ENCODE results near the gene OR52I2. TPM values are rescaled to one million over a fixed set of nuclear protein-coding genes. Genes with fewer than 3 reads are reported as not detected.

Gene OR52I2
- total RNA-seq, 3 donors from 2014 or later, result not detected

- Histone ChIP-seq H3K4me1 (ENCODE audit: low read depth) (no peaks in the 10 kb centered on the region), H3K36me3 (ENCODE audit: low read depth) (no peaks in the 10 kb centered on the region), H3K4me3 (no peak overlapping the region), H3K9me3 (no peaks in the 10 kb centered on the region)
- intact Hi-C loops (cut with DNase I, micrococcal nuclease), result no loop called here
- ATAC-seq (no peak), DNase-seq (no peak)
- TF ChIP-seq, protein P1, sequence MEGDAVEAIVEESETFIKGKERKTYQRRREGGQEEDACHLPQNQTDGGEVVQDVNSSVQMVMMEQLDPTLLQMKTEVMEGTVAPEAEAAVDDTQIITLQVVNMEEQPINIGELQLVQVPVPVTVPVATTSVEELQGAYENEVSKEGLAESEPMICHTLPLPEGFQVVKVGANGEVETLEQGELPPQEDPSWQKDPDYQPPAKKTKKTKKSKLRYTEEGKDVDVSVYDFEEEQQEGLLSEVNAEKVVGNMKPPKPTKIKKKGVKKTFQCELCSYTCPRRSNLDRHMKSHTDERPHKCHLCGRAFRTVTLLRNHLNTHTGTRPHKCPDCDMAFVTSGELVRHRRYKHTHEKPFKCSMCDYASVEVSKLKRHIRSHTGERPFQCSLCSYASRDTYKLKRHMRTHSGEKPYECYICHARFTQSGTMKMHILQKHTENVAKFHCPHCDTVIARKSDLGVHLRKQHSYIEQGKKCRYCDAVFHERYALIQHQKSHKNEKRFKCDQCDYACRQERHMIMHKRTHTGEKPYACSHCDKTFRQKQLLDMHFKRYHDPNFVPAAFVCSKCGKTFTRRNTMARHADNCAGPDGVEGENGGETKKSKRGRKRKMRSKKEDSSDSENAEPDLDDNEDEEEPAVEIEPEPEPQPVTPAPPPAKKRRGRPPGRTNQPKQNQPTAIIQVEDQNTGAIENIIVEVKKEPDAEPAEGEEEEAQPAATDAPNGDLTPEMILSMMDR (IDR thresholded peaks at IDR 0.05), result no peak
Observed at GRCh38 chr11:4641501-4641900, 60.0 kb downstream of the OR52I2 start.

DNA sequence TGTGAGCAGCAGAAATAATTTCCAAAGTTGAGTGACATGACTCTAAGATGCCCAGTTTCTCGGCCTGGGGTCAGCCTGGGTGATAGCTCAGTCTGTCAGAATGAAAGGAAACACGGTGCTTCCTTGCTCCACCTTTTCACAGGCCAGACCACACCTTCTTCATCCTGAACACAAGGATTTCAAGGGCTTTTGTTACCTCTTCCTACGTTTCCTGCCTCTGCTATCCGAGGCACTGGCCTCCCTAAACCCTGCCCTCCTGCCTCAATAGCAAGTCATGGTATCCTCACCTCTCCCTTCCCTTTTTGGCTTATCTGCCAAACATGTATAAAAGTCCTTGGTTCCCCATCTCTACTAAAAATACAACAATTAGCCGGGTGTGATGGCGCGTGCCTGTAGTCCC, 60.5 kb downstream of the OR52I2 start:
- DNase-seq, result no peak
- Histone ChIP-seq H3K9me3 (no peaks in the 10 kb centered on the region), H3K4me3 (no peak overlapping the region), H3K4me1 (ENCODE audit: low read depth) (no peaks in the 10 kb centered on the region), H3K36me3 (ENCODE audit: low read depth) (no peaks in the 10 kb centered on the region)
- ATAC-seq, result no peak
- TF ChIP-seq, protein P1 (IDR thresholded peaks at IDR 0.05), result no peak
- intact Hi-C loops (cut with DNase I, micrococcal nuclease), result no loop called here

Other genes with a start within 250 kb of the OR52I2 start
- not detected for gene OR52B4, start 213.4 kb upstream of the OR52I2 start, total RNA-seq
- 10 to 100 TPM; 26.0 to 32.6 (median 29.2) TPM for gene TRIM21, start 188.0 kb upstream of the OR52I2 start, total RNA-seq
- gene OR52K2, start 132.4 kb upstream of the OR52I2 start, total RNA-seq, result not detected
- gene OR52K1, start 99.1 kb upstream of the OR52I2 start, total RNA-seq, result not detected
- gene OR52M1, start 36.6 kb upstream of the OR52I2 start, total RNA-seq, result not detected
- not detected for gene OR52I1, start 12.3 kb downstream of the OR52I2 start, total RNA-seq
- gene TRIM68, start 26.5 kb downstream of the OR52I2 start, total RNA-seq, result 10 to 100 TPM; 17.6 to 21.7 (median 19.4) TPM
- not detected for gene OR51D1, start 55.7 kb downstream of the OR52I2 start, total RNA-seq
- gene OR51E1, start 62.2 kb downstream of the OR52I2 start, total RNA-seq, result under 1 TPM; 0.32 to 0.95 (median 0.67) TPM
- 10 to 100 TPM in 1 of 3 donors, 1 to 10 TPM in 1, under 1 TPM in 1; 0.46 to 11.0 (median 1.0) TPM for gene OR51E2, start 116.1 kb downstream of the OR52I2 start, total RNA-seq
- not detected for gene MMP26, start 123.0 kb downstream of the OR52I2 start, total RNA-seq
- gene OR51F1, start 188.2 kb downstream of the OR52I2 start, total RNA-seq, result not detected
- gene OR52R1, start 222.6 kb downstream of the OR52I2 start, total RNA-seq, result not detected
- not detected for gene OR51F2, start 239.6 kb downstream of the OR52I2 start, total RNA-seq